KOPT-K1 (cell line): Measurements from ENCODE around the gene ST6GALNAC1.
"Not testable (repeated sequence)": the region's sequence is repeated elsewhere in the genome, so short reads cannot be mapped to it uniquely, and the experiment has no call there.

Source experiments
- H3K27ac ChIP-seq: fragments of 200-600 bp; sonication (generic); 2 replicates; pipeline ENCODE4 v1.5.1; 2016; ENCODE audit warnings: antibody characterized with exemption, mild to moderate bottlenecking, low read depth, low read length; ENCODE audit not compliant: poor library complexity, severe bottlenecking
- H3K36me3 ChIP-seq: fragments of 200-600 bp; sonication (generic); 2 replicates; pipeline ENCODE4 v1.5.1; 2017; ENCODE audit warnings: antibody characterized with exemption, mild to moderate bottlenecking, low read length, moderate library complexity; ENCODE audit not compliant: insufficient read depth
- H3K9me3 ChIP-seq: fragments of 200-600 bp; sonication (generic); 2 replicates; pipeline ENCODE4 v1.5.1; 2017; ENCODE audit warnings: antibody characterized with exemption, low read length, mild to moderate bottlenecking; ENCODE audit not compliant: insufficient read depth, poor library complexity, severe bottlenecking

The ST6GALNAC1 gene

GRCh38 chr17:76640550-76641380 lies 2.8 kb downstream of the ST6GALNAC1 start:
- Histone ChIP-seq H3K9me3 (no peaks in the 10 kb centered on the region), H3K27ac (no peak overlapping the region), H3K36me3 (no peaks in the 10 kb centered on the region)

GRCh38 chr17:76638263-76638662 lies 5.3 kb downstream of the ST6GALNAC1 start:
- H3K27ac ChIP-seq = no peak overlapping the region
- H3K9me3 ChIP-seq = no peaks in the 10 kb centered on the region
- no peaks in the 10 kb centered on the region for H3K36me3 ChIP-seq

- H3K36me3 ChIP-seq, H3K9me3 ChIP-seq, H3K27ac ChIP-seq: not testable (repeated sequence)
Observed at GRCh38 chr17:76636486-76637206, 6.9 kb downstream of the ST6GALNAC1 start.

GRCh38 chr17:76635659-76636360 lies 7.7 kb downstream of the ST6GALNAC1 start:
- Histone ChIP-seq H3K9me3 (no peaks in the 10 kb centered on the region), H3K27ac (no peak overlapping the region), H3K36me3 (no peaks in the 10 kb centered on the region)

GRCh38 chr17:76635039-76635438 lies 8.5 kb downstream of the ST6GALNAC1 start:
- Histone ChIP-seq H3K36me3 (no peaks in the 10 kb centered on the region), H3K9me3 (no peaks in the 10 kb centered on the region), H3K27ac (no peak overlapping the region)

GRCh38 chr17:76633628-76634328 lies 9.8 kb downstream of the ST6GALNAC1 start:
- no peaks in the 10 kb centered on the region for H3K9me3 ChIP-seq
- H3K36me3 ChIP-seq = no peaks in the 10 kb centered on the region
- no peak overlapping the region for H3K27ac ChIP-seq

GRCh38 chr17:76631821-76632565 lies 11.6 kb downstream of the ST6GALNAC1 start:
- Histone ChIP-seq H3K9me3 (no peaks in the 10 kb centered on the region), H3K27ac (no peak overlapping the region), H3K36me3 (no peaks in the 10 kb centered on the region)

- Histone ChIP-seq H3K36me3 (no peaks in the 10 kb centered on the region), H3K27ac (no peak overlapping the region), H3K9me3 (no peaks in the 10 kb centered on the region)
Observed at GRCh38 chr17:76630151-76630550, 13.4 kb downstream of the ST6GALNAC1 start.

- Histone ChIP-seq H3K36me3 (no peaks in the 10 kb centered on the region), H3K27ac (no peak overlapping the region), H3K9me3 (no peaks in the 10 kb centered on the region)
Observed at GRCh38 chr17:76627510-76627909, 16.0 kb downstream of the ST6GALNAC1 start.

GRCh38 chr17:76626442-76626841 lies 17.1 kb downstream of the ST6GALNAC1 start:
- no peak overlapping the region for H3K27ac ChIP-seq
- no peaks in the 10 kb centered on the region for H3K9me3 ChIP-seq
- H3K36me3 ChIP-seq = no peaks in the 10 kb centered on the region

GRCh38 chr17:76625496-76625895 lies 18.1 kb downstream of the ST6GALNAC1 start:
- no peak overlapping the region for H3K27ac ChIP-seq
- no peaks in the 10 kb centered on the region for H3K9me3 ChIP-seq
- H3K36me3 ChIP-seq = no peaks in the 10 kb centered on the region

GRCh38 chr17:76623271-76624146 lies 20.0 kb downstream of the ST6GALNAC1 start:
- no peaks in the 10 kb centered on the region for H3K9me3 ChIP-seq
- H3K36me3 ChIP-seq = no peaks in the 10 kb centered on the region
- no peak overlapping the region for H3K27ac ChIP-seq

GRCh38 chr17:76617838-76618237 lies 25.7 kb downstream of the ST6GALNAC1 start:
- Histone ChIP-seq H3K9me3 (peaks cover 4% of the 10 kb centered on the region), H3K36me3 (no peaks in the 10 kb centered on the region), H3K27ac (no peak overlapping the region)
